ENCODE results near the gene RAF1. TPM values are rescaled to one million over a fixed set of nuclear protein-coding genes. Genes with fewer than 3 reads are reported as not detected.
"Not testable (repeated sequence)": the region's sequence is repeated elsewhere in the genome, so short reads cannot be mapped to it uniquely, and the experiment has no call there.

Gene RAF1
- total RNA-seq, 1 experiment from 2014 or later = 64.3 TPM

- H3K4me2 ChIP-seq (ENCODE audit: low read length); H3K27me3 ChIP-seq (ENCODE audit: insufficient read depth, low read length); H3K4me3 ChIP-seq (replicated peaks in 1 of 2; ENCODE audit: low read depth in 1 of 2, low read length in 2 of 2); H3K9ac ChIP-seq (ENCODE audit: low read length); H3K9me2 ChIP-seq (ENCODE audit: insufficient read depth); H3K9me3 ChIP-seq (ENCODE audit: control insufficient read depth in 1 of 2, insufficient read depth in 1 of 2, low read depth in 1 of 2, low read length in 2 of 2); H3K27ac ChIP-seq (ENCODE audit: low read depth, low read length); DNase-seq (ENCODE audit: low read depth, low spot score); intact Hi-C loops (cut with micrococcal nuclease); H3K4me1 ChIP-seq (ENCODE audit: control insufficient read depth in 1 of 2, insufficient read depth in 2 of 2, low read length in 2 of 2); BruUV-seq (replicated peaks); RAD21 ChIA-PET (ENCODE audit: low non-redundant PET in 1 of 2, low total read pairs in 2 of 2, uncharacterized antibody in 2 of 2, unreplicated experiment in 2 of 2); H3K79me2 ChIP-seq (ENCODE audit: insufficient read depth, low read length); H2AFZ ChIP-seq (ENCODE audit: low read depth, low read length, poor library complexity, severe bottlenecking); POLR2A ChIA-PET; H3K36me3 ChIP-seq (ENCODE audit: control insufficient read depth in 1 of 2, insufficient read depth in 2 of 2, low read length in 2 of 2); CTCF ChIA-PET; ATAC-seq; H4K20me1 ChIP-seq (ENCODE audit: insufficient read depth): not testable (repeated sequence)
Measured at GRCh38 chr3:12673956-12674736, 10.2 kb upstream of the RAF1 start.

GRCh38 chr3:12671120-12671450 lies 7.2 kb upstream of the RAF1 start:
- CTCF ChIA-PET = no interaction called here
- H3K9me2 ChIP-seq (ENCODE audit: insufficient read depth) = no peaks in the 10 kb centered on the region
- H3K9ac ChIP-seq (ENCODE audit: low read length) = no peak overlapping the region
- H3K4me1 ChIP-seq (ENCODE audit: control insufficient read depth in 1 of 2, insufficient read depth in 2 of 2, low read length in 2 of 2) = peaks cover 0 to 3% of the 10 kb centered on the region in 2 experiments; a peak in 1 of 4 replicates
- H4K20me1 ChIP-seq (ENCODE audit: insufficient read depth) = no peaks in the 10 kb centered on the region
- no peaks in the 10 kb centered on the region for H3K79me2 ChIP-seq (ENCODE audit: insufficient read depth, low read length)
- DNase-seq (ENCODE audit: low read depth, low spot score) = no peak
- no peaks in the 10 kb centered on the region for H3K27me3 ChIP-seq (ENCODE audit: insufficient read depth, low read length)
- no peak overlapping the region for H3K4me2 ChIP-seq (ENCODE audit: low read length)
- no peaks in the 10 kb centered on the region for H3K9me3 ChIP-seq (ENCODE audit: control insufficient read depth in 1 of 2, insufficient read depth in 1 of 2, low read depth in 1 of 2, low read length in 2 of 2)
- ATAC-seq = no peak
- no peak overlapping the region for H2AFZ ChIP-seq (ENCODE audit: low read depth, low read length, poor library complexity, severe bottlenecking)
- no TSS peak for BruUV-seq (replicated peaks)
- POLR2A ChIA-PET = no interaction called here
- intact Hi-C loops (cut with micrococcal nuclease) = no loop called here
- no peak for TF ChIP-seq ATF3 (IDR thresholded peaks at IDR 0.05)
- no peak for TF ChIP-seq CEBPB (IDR thresholded peaks at IDR 0.05; ENCODE audit: low read depth)
- no peak for TF ChIP-seq EGR1 (IDR thresholded peaks at IDR 0.05; ENCODE audit: low read depth)
- no peak overlapping the region for H3K4me3 ChIP-seq (replicated peaks in 1 of 2; ENCODE audit: low read depth in 1 of 2, low read length in 2 of 2)
- no peaks in the 10 kb centered on the region for H3K36me3 ChIP-seq (ENCODE audit: control insufficient read depth in 1 of 2, insufficient read depth in 2 of 2, low read length in 2 of 2)
- RAD21 ChIA-PET (ENCODE audit: low non-redundant PET in 1 of 2, low total read pairs in 2 of 2, uncharacterized antibody in 2 of 2, unreplicated experiment in 2 of 2) = no interaction called here
- H3K27ac ChIP-seq (ENCODE audit: low read depth, low read length) = no peak overlapping the region
